CD14-positive monocyte (primary cell): ENCODE data around the gene ACTR3. TPM values are rescaled to one million over a fixed set of nuclear protein-coding genes. Genes with fewer than 3 reads are reported as not detected.

ENCODE experiments used
- DNase-seq, 3 donors: peaks; one replicate each; pipeline ENCODE4 v3.0.0-alpha.2; 2011 to 2022
- H2AFZ ChIP-seq: 2 replicates; pipeline ENCODE4 v1.6.0; 2012; ENCODE audit warnings: mild to moderate bottlenecking, low read depth, low read length, inconsistent platforms; ENCODE audit not compliant: insufficient read depth, poor library complexity, severe bottlenecking
- H3K27ac ChIP-seq, 2 donors: 1 replicate in 1 of 2; 2 replicates in 1 of 2; pipeline ENCODE4 v1.5.1; 2012 to 2013; ENCODE audit warnings: low read length in 2 of 2, control low read depth in 1 of 2, inconsistent platforms in 1 of 2, low read depth in 1 of 2, mild to moderate bottlenecking in 1 of 2
- H3K27me3 ChIP-seq, 2 donors: one replicate each; pipeline versions ENCODE4 v1.6.0 to v1.6.1; 2011 to 2013; ENCODE audit warnings: low read length in 2 of 2; ENCODE audit not compliant: control insufficient read depth in 2 of 2, insufficient read depth in 2 of 2
- H3K36me3 ChIP-seq, 2 donors: replicated peaks in 1 of 2; 1 replicate in 1 of 2; 2 replicates in 1 of 2; pipeline versions ENCODE4 v1.5.1 to v1.6.1; 2012 to 2013; ENCODE audit warnings: low read length in 2 of 2, control low read depth in 1 of 2, inconsistent platforms in 1 of 2, mild to moderate bottlenecking in 1 of 2; ENCODE audit not compliant: insufficient read depth in 2 of 2, control insufficient read depth in 1 of 2
- H3K4me1 ChIP-seq, 2 donors: 1 replicate in 1 of 2; 2 replicates in 1 of 2; pipeline versions ENCODE4 v1.5.1 to v1.6.1; 2012 to 2013; ENCODE audit warnings: low read length in 2 of 2, control low read depth in 1 of 2, inconsistent platforms in 1 of 2, mild to moderate bottlenecking in 1 of 2, moderate library complexity in 1 of 2; ENCODE audit not compliant: insufficient read depth in 2 of 2, control insufficient read depth in 1 of 2
- H3K4me2 ChIP-seq: replicated peaks from 2 replicates; pipeline ENCODE3; 2012; ENCODE audit warnings: low read length, moderate library complexity, mild to moderate bottlenecking; ENCODE audit not compliant: poor library complexity, severe bottlenecking; ENCODE audit errors: extremely low read depth
- H3K4me3 ChIP-seq, 3 experiments: fragments of 200-600 bp in 1 of 3; sonication (generic) in 1 of 3; replicated peaks in 1 of 3; 1 replicate in 2 of 3; 2 replicates in 1 of 3; pipeline ENCODE4 v1.5.1; 2011 to 2013; ENCODE audit warnings: low read length in 3 of 3, mild to moderate bottlenecking in 3 of 3, control low read depth in 2 of 3, low read depth in 2 of 3, inconsistent platforms in 1 of 3, moderate library complexity in 1 of 3
- H3K79me2 ChIP-seq: 2 replicates; pipeline ENCODE4 v1.6.0; 2012; ENCODE audit warnings: mild to moderate bottlenecking, control low read depth, inconsistent platforms, low read length, moderate library complexity; ENCODE audit not compliant: insufficient read depth
- H3K9ac ChIP-seq: 2 replicates; pipeline ENCODE4 v1.6.0; 2017; ENCODE audit warnings: low read length, mild to moderate bottlenecking; ENCODE audit not compliant: insufficient read depth, poor library complexity, severe bottlenecking
- H3K9me3 ChIP-seq, 2 donors: replicated peaks in 1 of 2; 1 replicate in 1 of 2; 2 replicates in 1 of 2; pipeline versions ENCODE4 v1.5.1 to v1.6.1; 2012 to 2013; ENCODE audit warnings: low read length in 2 of 2, control low read depth in 1 of 2; ENCODE audit not compliant: control insufficient read depth in 1 of 2, insufficient read depth in 1 of 2
- H4K20me1 ChIP-seq: 2 replicates; pipeline ENCODE4 v1.6.0; 2012; ENCODE audit warnings: mild to moderate bottlenecking, low read length, control low read depth, moderate library complexity; ENCODE audit not compliant: insufficient read depth
- H3K27ac Mint-ChIP-seq, 7 donors: one replicate each; pipeline ENCODE4 v1.8.0; 2020; ENCODE audit warnings: mild to moderate bottlenecking in 7 of 7, mixed read lengths in 7 of 7, moderate library complexity in 6 of 7, inconsistent platforms in 2 of 7
- H3K27me3 Mint-ChIP-seq, 3 donors: one replicate each; pipeline ENCODE4 v1.8.0; 2021 to 2022; ENCODE audit warnings: low read depth in 3 of 3, mild to moderate bottlenecking in 3 of 3, mixed read lengths in 3 of 3, moderate library complexity in 3 of 3, inconsistent platforms in 1 of 3
- H3K36me3 Mint-ChIP-seq, 2 donors: one replicate each; pipeline ENCODE4 v1.8.0; 2020; ENCODE audit warnings: mixed read lengths in 2 of 2, inconsistent platforms in 1 of 2, mild to moderate bottlenecking in 1 of 2
- H3K4me1 Mint-ChIP-seq: one replicate; pipeline ENCODE4 v1.8.0; 2020; ENCODE audit warnings: mild to moderate bottlenecking, mixed read lengths
- H3K4me3 Mint-ChIP-seq, 2 donors: one replicate each; pipeline ENCODE4 v1.8.0; 2020; ENCODE audit warnings: mild to moderate bottlenecking in 2 of 2, mixed read lengths in 2 of 2, moderate library complexity in 1 of 2
- H3K9me3 Mint-ChIP-seq, 7 donors: one replicate each; pipeline ENCODE4 v1.8.0; 2020 to 2022; ENCODE audit warnings: mixed read lengths in 7 of 7, mild to moderate bottlenecking in 6 of 7, moderate library complexity in 6 of 7, inconsistent platforms in 2 of 7
- WGBS: methylation state at CpG from one replicate; pipeline ENCODE4 v1.1.5; 2013; ENCODE audit warnings: missing lambda C conversion rate; ENCODE audit not compliant: insufficient coverage; 5-methylcytosine and 5-hydroxymethylcytosine counted together
- intact Hi-C, 2 donors: fragments of 100-400 bp; cut with micrococcal nuclease; formaldehyde crosslinking; loops; one replicate each; pipeline versions ENCODE4 v1.15.0 to v1.15.1; 2023
- polyA plus RNA-seq, 3 donors: library from polyadenylated mRNA; depleted of rRNA in 1 of 3; unstranded in 2 of 3; stranded (reverse) in 1 of 3; fragments of 300-500 nt in 2 of 3; fragments of >200 nt in 1 of 3; fragmentation: Illumina TruSeq in 2 of 3; gene quantifications; 1 replicate in 2 of 3; 2 replicates in 1 of 3; pipeline ENCODE4 v1.2.3, GENCODE V29; 2012 to 2021
- TF ChIP-seq, protein P1 (sequence below): fragments of 200-600 bp; IDR thresholded peaks from one replicate; pipeline ENCODE4 v1.8.0; 2022; ENCODE audit warnings: antibody characterized with exemption, mild to moderate bottlenecking

Gene ACTR3
- polyA plus RNA-seq, 3 donors = 103 to 557 (median 464) TPM

DNA sequence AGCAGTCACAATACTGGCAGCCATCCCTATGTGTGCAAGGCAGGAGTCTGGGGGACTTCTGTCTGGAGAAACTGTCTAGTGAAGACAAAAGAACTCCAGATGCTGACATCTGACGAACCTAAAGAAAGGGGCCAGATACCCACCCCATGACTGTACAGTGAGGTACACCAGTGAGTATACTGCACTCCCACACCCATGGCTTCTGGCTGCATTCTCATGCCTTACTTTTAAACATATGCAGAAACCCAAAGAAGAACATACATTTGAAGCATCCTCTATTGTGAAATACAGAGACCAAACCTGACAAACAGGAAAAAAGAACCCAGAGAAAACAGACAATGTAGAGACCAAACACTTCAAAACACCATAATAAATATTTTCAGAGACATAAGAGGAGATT lies 102.2 kb downstream of the ACTR3 start:
- Histone ChIP-seq H3K4me2 (no peak overlapping the region), H3K36me3 (no peaks in the 10 kb centered on the region), H4K20me1 (no peaks in the 10 kb centered on the region), H3K4me1 (no peaks in the 10 kb centered on the region), H2AFZ (no peak overlapping the region), H3K27ac (no peak overlapping the region), H3K79me2 (no peaks in the 10 kb centered on the region), H3K9ac (no peak overlapping the region), H3K9me3 (no peaks in the 10 kb centered on the region), H3K27me3 (peaks cover 0 to 2% of the 10 kb centered on the region in 2 donors), H3K4me3 (no peak overlapping the region)
- no peaks in the 10 kb centered on the region for H3K4me1 Mint-ChIP-seq
- 88% methylated on average over 1 of the region's 1 CpG for WGBS
- no peak for DNase-seq
- intact Hi-C loops = no loop called here
- TF ChIP-seq, protein P1, sequence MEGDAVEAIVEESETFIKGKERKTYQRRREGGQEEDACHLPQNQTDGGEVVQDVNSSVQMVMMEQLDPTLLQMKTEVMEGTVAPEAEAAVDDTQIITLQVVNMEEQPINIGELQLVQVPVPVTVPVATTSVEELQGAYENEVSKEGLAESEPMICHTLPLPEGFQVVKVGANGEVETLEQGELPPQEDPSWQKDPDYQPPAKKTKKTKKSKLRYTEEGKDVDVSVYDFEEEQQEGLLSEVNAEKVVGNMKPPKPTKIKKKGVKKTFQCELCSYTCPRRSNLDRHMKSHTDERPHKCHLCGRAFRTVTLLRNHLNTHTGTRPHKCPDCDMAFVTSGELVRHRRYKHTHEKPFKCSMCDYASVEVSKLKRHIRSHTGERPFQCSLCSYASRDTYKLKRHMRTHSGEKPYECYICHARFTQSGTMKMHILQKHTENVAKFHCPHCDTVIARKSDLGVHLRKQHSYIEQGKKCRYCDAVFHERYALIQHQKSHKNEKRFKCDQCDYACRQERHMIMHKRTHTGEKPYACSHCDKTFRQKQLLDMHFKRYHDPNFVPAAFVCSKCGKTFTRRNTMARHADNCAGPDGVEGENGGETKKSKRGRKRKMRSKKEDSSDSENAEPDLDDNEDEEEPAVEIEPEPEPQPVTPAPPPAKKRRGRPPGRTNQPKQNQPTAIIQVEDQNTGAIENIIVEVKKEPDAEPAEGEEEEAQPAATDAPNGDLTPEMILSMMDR = no peak
- no peak overlapping the region for H3K4me3 Mint-ChIP-seq
- peaks cover 0 to 10% (median 0%) of the 10 kb centered on the region in 7 donors for H3K9me3 Mint-ChIP-seq
- peaks cover 8 to 15% (median 12%) of the 10 kb centered on the region in 3 donors for H3K27me3 Mint-ChIP-seq
- H3K27ac Mint-ChIP-seq = no peak overlapping the region
- no peaks in the 10 kb centered on the region for H3K36me3 Mint-ChIP-seq

DNA sequence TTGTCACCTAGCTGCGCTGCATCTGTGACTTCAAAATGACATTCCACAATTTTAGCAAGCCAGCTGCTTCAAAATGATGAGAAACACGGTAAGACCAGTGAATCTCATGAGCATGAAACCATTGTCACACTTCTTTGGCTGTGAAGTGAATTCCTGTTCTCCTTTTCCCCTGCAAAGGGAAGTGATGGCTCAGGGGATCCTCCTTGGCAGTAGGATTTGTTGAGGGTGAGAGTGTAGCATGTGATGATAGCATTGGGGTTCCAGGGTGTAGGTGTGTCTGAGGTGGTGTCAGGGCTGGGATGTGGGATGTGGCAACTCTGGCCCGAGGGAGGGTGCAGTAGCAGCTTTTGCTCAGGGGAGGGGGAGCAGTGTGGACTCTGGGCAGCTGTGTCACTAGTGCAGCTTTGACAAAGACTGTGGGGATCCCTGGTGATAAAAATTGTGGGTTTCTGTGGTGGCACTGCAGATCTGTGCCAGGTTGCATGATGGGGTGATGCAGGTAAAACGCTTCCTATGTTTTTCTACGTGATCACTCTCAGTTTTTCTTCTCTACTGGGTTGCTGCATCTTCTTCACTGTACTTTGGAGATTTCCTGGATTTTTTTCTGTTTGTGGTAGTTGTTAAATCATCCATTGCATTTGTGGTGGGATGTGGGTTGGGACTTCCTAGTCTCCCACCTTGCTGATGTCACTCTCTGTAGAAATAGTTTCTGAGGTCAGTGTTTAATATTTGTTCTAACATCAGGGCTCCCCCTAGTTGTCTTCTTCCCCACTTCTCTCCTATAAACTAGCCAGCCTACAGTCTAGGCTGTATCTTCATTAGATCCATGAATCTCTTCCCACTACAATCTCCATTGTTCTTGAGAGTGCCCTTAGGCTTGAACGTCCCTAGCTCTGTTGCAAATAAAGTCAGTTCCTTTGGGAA lies 107.0 kb downstream of the ACTR3 start:
- Histone ChIP-seq H3K9me3 (no peaks in the 10 kb centered on the region), H3K9ac (no peak overlapping the region), H3K79me2 (no peaks in the 10 kb centered on the region), H3K36me3 (no peaks in the 10 kb centered on the region), H3K4me1 (no peaks in the 10 kb centered on the region), H3K4me3 (no peak overlapping the region), H3K4me2 (no peak overlapping the region), H3K27me3 (peaks cover 0 to 3% of the 10 kb centered on the region in 2 donors), H2AFZ (no peak overlapping the region), H4K20me1 (no peaks in the 10 kb centered on the region), H3K27ac (no peak overlapping the region)
- H3K27ac Mint-ChIP-seq = no peak overlapping the region
- peaks cover 8 to 13% (median 9%) of the 10 kb centered on the region in 3 donors for H3K27me3 Mint-ChIP-seq
- intact Hi-C loops = no loop called here
- H3K36me3 Mint-ChIP-seq = no peaks in the 10 kb centered on the region
- H3K4me1 Mint-ChIP-seq = no peaks in the 10 kb centered on the region
- peaks cover 0 to 2% (median 0%) of the 10 kb centered on the region in 7 donors for H3K9me3 Mint-ChIP-seq
- TF ChIP-seq, protein P1 = no peak
- DNase-seq = no peak
- WGBS = 62% methylated on average over 3 of the region's 6 CpGs
- H3K4me3 Mint-ChIP-seq = no peak overlapping the region
